Epithelial cell of prostate (primary cell): ENCODE data around the gene EXO5.
"Not testable (repeated sequence)": the region's sequence is repeated elsewhere in the genome, so short reads cannot be mapped to it uniquely, and the experiment has no call there.

ENCODE experiments used
- DNase-seq: peaks from one replicate; pipeline ENCODE4 v3.0.0-alpha.2; 2011; ENCODE audit warnings: low read depth, low spot score
- H3K27ac ChIP-seq: fragments of 450-650 bp; 2 replicates; pipeline ENCODE4 v1.5.1; 2017; ENCODE audit warnings: mild to moderate bottlenecking

The EXO5 gene

GRCh38 chr1:40508375-40509341 is at the start of gene EXO5:
TSS of gene EXO5 (plus strand) at chr1:40508767. CDS start at chr1:40514545, 5,778 bp downstream.
- no peak for DNase-seq
- peak within 1 kb of the TSS; percentile 2 for H3K27ac ChIP-seq

- no peak overlapping the region for H3K27ac ChIP-seq
- no peak for DNase-seq
These were observed 45.5 kb upstream of the EXO5 start for GRCh38 chr1:40462956-40463590.

GRCh38 chr1:40469327-40469726 is 39.2 kb upstream of the EXO5 start:
- DNase-seq: no peak
- no peak overlapping the region for H3K27ac ChIP-seq

GRCh38 chr1:40475268-40475667 is 33.3 kb upstream of the EXO5 start:
- H3K27ac ChIP-seq: no peak overlapping the region
- no peak for DNase-seq

- DNase-seq: no peak
These were observed 31.5 kb upstream of the EXO5 start, which contains the start of gene ZFP69 for GRCh38 chr1:40476924-40477677. TSS of gene ZFP69 (plus strand) at chr1:40477290. CDS start at chr1:40479362, 2,072 bp downstream.

GRCh38 chr1:40477678-40478053 is 30.9 kb upstream of the EXO5 start:
- no peak overlapping the region for H3K27ac ChIP-seq
- no peak for DNase-seq

More at GRCh38 chr1:40476924-40477677, 31.5 kb upstream of the EXO5 start, which contains the start of gene ZFP69:
- H3K27ac ChIP-seq: no peak within 1 kb of the TSS

GRCh38 chr1:40478276-40478675 is 30.3 kb upstream of the EXO5 start:
- no peak for DNase-seq
- no peak overlapping the region for H3K27ac ChIP-seq

GRCh38 chr1:40479156-40479555 is 29.4 kb upstream of the EXO5 start:
- DNase-seq: no peak
- no peak overlapping the region for H3K27ac ChIP-seq

GRCh38 chr1:40495315-40495903 is 13.2 kb upstream of the EXO5 start:
- DNase-seq: no peak
- no peak overlapping the region for H3K27ac ChIP-seq

- DNase-seq: not testable (repeated sequence)
These were observed 5.9 kb upstream of the EXO5 start for GRCh38 chr1:40502651-40503050.

GRCh38 chr1:40507973-40508372 is 594 bp upstream of the EXO5 start:
- H3K27ac ChIP-seq: peak overlapping the region; percentile 2
- no peak for DNase-seq

More at GRCh38 chr1:40502651-40503050, 5.9 kb upstream of the EXO5 start:
- H3K27ac ChIP-seq: not testable (repeated sequence)

- no peak overlapping the region for H3K27ac ChIP-seq
- DNase-seq: no peak
These were observed 10.9 kb downstream of the EXO5 start for GRCh38 chr1:40519517-40519916.

- peak overlapping the region; percentile 83 for H3K27ac ChIP-seq
These were observed 22.3 kb downstream of the EXO5 start for GRCh38 chr1:40530735-40531380.

GRCh38 chr1:40531381-40532061 is 23.0 kb downstream of the EXO5 start, which contains the start of gene ZNF684:
TSS of gene ZNF684 (plus strand) at chr1:40531637. CDS start at chr1:40533167, 1,530 bp downstream.
- DNase-seq: peak; percentile 84
- peak within 1 kb of the TSS; percentile 83 for H3K27ac ChIP-seq

More at GRCh38 chr1:40530735-40531380, 22.3 kb downstream of the EXO5 start:
- no peak for DNase-seq

GRCh38 chr1:40532062-40532389 is 23.5 kb downstream of the EXO5 start:
- DNase-seq: no peak
- peak overlapping the region; percentile 83 for H3K27ac ChIP-seq

GRCh38 chr1:40532844-40533424 is 24.4 kb downstream of the EXO5 start:
- no peak overlapping the region for H3K27ac ChIP-seq
- DNase-seq: no peak

GRCh38 chr1:40534589-40534988 is 26.0 kb downstream of the EXO5 start:
- no peak for DNase-seq
- H3K27ac ChIP-seq: no peak overlapping the region

GRCh38 chr1:40535732-40536131 is 27.2 kb downstream of the EXO5 start:
- no peak for DNase-seq
- H3K27ac ChIP-seq: no peak overlapping the region

- H3K27ac ChIP-seq: no peak overlapping the region
- DNase-seq: no peak
These were observed 30.8 kb downstream of the EXO5 start for GRCh38 chr1:40539338-40539737.
